ENCODE data around the gene BMAL1.

BMAL1 gene

GRCh38 chr11:13292970-13293369 lies 15.4 kb downstream of the BMAL1 start:
- peaks cover 5 to 8% of the 10 kb centered on the region in 2 donors for H3K4me1 ChIP-seq (ENCODE audit: control insufficient read depth in 1 of 2, insufficient read depth in 2 of 2, low read length in 2 of 2)
- no peaks in the 10 kb centered on the region for H3K36me3 ChIP-seq (ENCODE audit: control insufficient read depth in 1 of 2, insufficient read depth in 2 of 2, low read length in 2 of 2)
- no peak overlapping the region for H3K4me3 ChIP-seq (ENCODE audit: low read depth in 1 of 2, low read length in 2 of 2)
- H3K27me3 ChIP-seq (ENCODE audit: low read depth, low read length), result no peaks in the 10 kb centered on the region
- no peaks in the 10 kb centered on the region for H3K9me3 ChIP-seq (ENCODE audit: control insufficient read depth in 1 of 2, low read length in 2 of 2)
- no peak overlapping the region for H3K27ac ChIP-seq (ENCODE audit: low read length)

GRCh38 chr11:13294178-13294577 lies 16.6 kb downstream of the BMAL1 start:
- Histone ChIP-seq H3K4me1 (ENCODE audit: control insufficient read depth in 1 of 2, insufficient read depth in 2 of 2, low read length in 2 of 2) (peaks cover 5 to 9% of the 10 kb centered on the region in 2 donors), H3K4me3 (ENCODE audit: low read depth in 1 of 2, low read length in 2 of 2) (no peak overlapping the region), H3K27ac (ENCODE audit: low read length) (no peak overlapping the region), H3K36me3 (ENCODE audit: control insufficient read depth in 1 of 2, insufficient read depth in 2 of 2, low read length in 2 of 2) (no peaks in the 10 kb centered on the region), H3K9me3 (ENCODE audit: control insufficient read depth in 1 of 2, low read length in 2 of 2) (no peaks in the 10 kb centered on the region), H3K27me3 (ENCODE audit: low read depth, low read length) (no peaks in the 10 kb centered on the region)

- no peak overlapping the region for H3K4me3 ChIP-seq (ENCODE audit: low read depth in 1 of 2, low read length in 2 of 2)
- no peak overlapping the region for H3K27ac ChIP-seq (ENCODE audit: low read length)
- no peaks in the 10 kb centered on the region for H3K36me3 ChIP-seq (ENCODE audit: control insufficient read depth in 1 of 2, insufficient read depth in 2 of 2, low read length in 2 of 2)
- H3K27me3 ChIP-seq (ENCODE audit: low read depth, low read length), result no peaks in the 10 kb centered on the region
- peaks cover 5 to 9% of the 10 kb centered on the region in 2 donors for H3K4me1 ChIP-seq (ENCODE audit: control insufficient read depth in 1 of 2, insufficient read depth in 2 of 2, low read length in 2 of 2)
- no peaks in the 10 kb centered on the region for H3K9me3 ChIP-seq (ENCODE audit: control insufficient read depth in 1 of 2, low read length in 2 of 2)
Measured at GRCh38 chr11:13294771-13295579, 17.4 kb downstream of the BMAL1 start.

GRCh38 chr11:13297308-13297916 lies 19.8 kb downstream of the BMAL1 start:
- no peaks in the 10 kb centered on the region for H3K27me3 ChIP-seq (ENCODE audit: low read depth, low read length)
- peaks cover 5 to 9% of the 10 kb centered on the region in 2 donors for H3K4me1 ChIP-seq (ENCODE audit: control insufficient read depth in 1 of 2, insufficient read depth in 2 of 2, low read length in 2 of 2)
- H3K4me3 ChIP-seq (ENCODE audit: low read depth in 1 of 2, low read length in 2 of 2), result no peak overlapping the region
- no peaks in the 10 kb centered on the region for H3K9me3 ChIP-seq (ENCODE audit: control insufficient read depth in 1 of 2, low read length in 2 of 2)
- no peak overlapping the region for H3K27ac ChIP-seq (ENCODE audit: low read length)
- no peaks in the 10 kb centered on the region for H3K36me3 ChIP-seq (ENCODE audit: control insufficient read depth in 1 of 2, insufficient read depth in 2 of 2, low read length in 2 of 2)

GRCh38 chr11:13297917-13298356 lies 20.3 kb downstream of the BMAL1 start:
- Histone ChIP-seq H3K4me3 (ENCODE audit: low read depth in 1 of 2, low read length in 2 of 2) (no peak overlapping the region), H3K27ac (ENCODE audit: low read length) (no peak overlapping the region), H3K4me1 (ENCODE audit: control insufficient read depth in 1 of 2, insufficient read depth in 2 of 2, low read length in 2 of 2) (peaks cover 5 to 9% of the 10 kb centered on the region in 2 donors), H3K27me3 (ENCODE audit: low read depth, low read length) (no peaks in the 10 kb centered on the region), H3K9me3 (ENCODE audit: control insufficient read depth in 1 of 2, low read length in 2 of 2) (no peaks in the 10 kb centered on the region), H3K36me3 (ENCODE audit: control insufficient read depth in 1 of 2, insufficient read depth in 2 of 2, low read length in 2 of 2) (no peaks in the 10 kb centered on the region)

- no peak overlapping the region for H3K27ac ChIP-seq (ENCODE audit: low read length)
- H3K27me3 ChIP-seq (ENCODE audit: low read depth, low read length), result no peaks in the 10 kb centered on the region
- H3K36me3 ChIP-seq (ENCODE audit: control insufficient read depth in 1 of 2, insufficient read depth in 2 of 2, low read length in 2 of 2), result no peaks in the 10 kb centered on the region
- peaks cover 5 to 9% of the 10 kb centered on the region in 2 donors for H3K4me1 ChIP-seq (ENCODE audit: control insufficient read depth in 1 of 2, insufficient read depth in 2 of 2, low read length in 2 of 2)
- H3K9me3 ChIP-seq (ENCODE audit: control insufficient read depth in 1 of 2, low read length in 2 of 2), result no peaks in the 10 kb centered on the region
- H3K4me3 ChIP-seq (ENCODE audit: low read depth in 1 of 2, low read length in 2 of 2), result no peak overlapping the region
Measured at GRCh38 chr11:13298765-13299164, 21.2 kb downstream of the BMAL1 start.

- Histone ChIP-seq H3K4me3 (ENCODE audit: low read depth in 1 of 2, low read length in 2 of 2) (no peak overlapping the region), H3K36me3 (ENCODE audit: control insufficient read depth in 1 of 2, insufficient read depth in 2 of 2, low read length in 2 of 2) (no peaks in the 10 kb centered on the region), H3K27me3 (ENCODE audit: low read depth, low read length) (no peaks in the 10 kb centered on the region), H3K27ac (ENCODE audit: low read length) (no peak overlapping the region), H3K4me1 (ENCODE audit: control insufficient read depth in 1 of 2, insufficient read depth in 2 of 2, low read length in 2 of 2) (peaks cover 8 to 26% of the 10 kb centered on the region in 2 donors), H3K9me3 (ENCODE audit: control insufficient read depth in 1 of 2, low read length in 2 of 2) (no peaks in the 10 kb centered on the region)
Measured at GRCh38 chr11:13301522-13301921, 23.9 kb downstream of the BMAL1 start.

- Histone ChIP-seq H3K4me1 (ENCODE audit: control insufficient read depth in 1 of 2, insufficient read depth in 2 of 2, low read length in 2 of 2) (peaks cover 5 to 32% of the 10 kb centered on the region in 2 donors), H3K27me3 (ENCODE audit: low read depth, low read length) (no peaks in the 10 kb centered on the region), H3K27ac (ENCODE audit: low read length) (no peak overlapping the region), H3K4me3 (ENCODE audit: low read depth in 1 of 2, low read length in 2 of 2) (no peak overlapping the region), H3K9me3 (ENCODE audit: control insufficient read depth in 1 of 2, low read length in 2 of 2) (no peaks in the 10 kb centered on the region), H3K36me3 (ENCODE audit: control insufficient read depth in 1 of 2, insufficient read depth in 2 of 2, low read length in 2 of 2) (no peaks in the 10 kb centered on the region)
Measured at GRCh38 chr11:13302420-13302958, 24.9 kb downstream of the BMAL1 start.

- no peaks in the 10 kb centered on the region for H3K9me3 ChIP-seq (ENCODE audit: control insufficient read depth in 1 of 2, low read length in 2 of 2)
- H3K4me1 ChIP-seq (ENCODE audit: control insufficient read depth in 1 of 2, insufficient read depth in 2 of 2, low read length in 2 of 2), result peaks cover 3 to 26% of the 10 kb centered on the region in 2 donors
- no peak overlapping the region for H3K4me3 ChIP-seq (ENCODE audit: low read depth in 1 of 2, low read length in 2 of 2)
- no peak overlapping the region for H3K27ac ChIP-seq (ENCODE audit: low read length)
- H3K27me3 ChIP-seq (ENCODE audit: low read depth, low read length), result no peaks in the 10 kb centered on the region
- no peaks in the 10 kb centered on the region for H3K36me3 ChIP-seq (ENCODE audit: control insufficient read depth in 1 of 2, insufficient read depth in 2 of 2, low read length in 2 of 2)
Measured at GRCh38 chr11:13303668-13304649, 26.4 kb downstream of the BMAL1 start.

- no peaks in the 10 kb centered on the region for H3K36me3 ChIP-seq (ENCODE audit: control insufficient read depth in 1 of 2, insufficient read depth in 2 of 2, low read length in 2 of 2)
- H3K27ac ChIP-seq (ENCODE audit: low read length), result no peak overlapping the region
- no peak overlapping the region for H3K4me3 ChIP-seq (ENCODE audit: low read depth in 1 of 2, low read length in 2 of 2)
- H3K27me3 ChIP-seq (ENCODE audit: low read depth, low read length), result no peaks in the 10 kb centered on the region
- H3K4me1 ChIP-seq (ENCODE audit: control insufficient read depth in 1 of 2, insufficient read depth in 2 of 2, low read length in 2 of 2), result peaks cover 3 to 26% of the 10 kb centered on the region in 2 donors
- H3K9me3 ChIP-seq (ENCODE audit: control insufficient read depth in 1 of 2, low read length in 2 of 2), result no peaks in the 10 kb centered on the region
Measured at GRCh38 chr11:13304655-13305335, 27.2 kb downstream of the BMAL1 start.
